Endothelial cell (in vitro differentiated cells): ENCODE results near the gene ALG9. TPM values are rescaled to one million over a fixed set of nuclear protein-coding genes. Genes with fewer than 3 reads are reported as not detected.

Experiments used
- DNase-seq: peaks from one replicate; pipeline ENCODE4 v3.0.0; 2021; ENCODE audit warnings: low spot score
- H3K27ac Mint-ChIP-seq: one replicate; pipeline ENCODE4 v1.8.0; 2021; ENCODE audit warnings: mixed read lengths, inconsistent platforms; ENCODE audit not compliant: unreplicated experiment
- H3K27me3 Mint-ChIP-seq: one replicate; pipeline ENCODE4 v1.8.0; 2021; ENCODE audit warnings: mild to moderate bottlenecking, moderate library complexity, mixed read lengths, inconsistent platforms; ENCODE audit not compliant: unreplicated experiment
- H3K36me3 Mint-ChIP-seq: one replicate; pipeline ENCODE4 v1.8.0; 2021; ENCODE audit warnings: mild to moderate bottlenecking, low read depth, mixed read lengths, inconsistent platforms; ENCODE audit not compliant: unreplicated experiment
- H3K4me1 Mint-ChIP-seq: one replicate; pipeline ENCODE4 v1.8.0; 2021; ENCODE audit warnings: mild to moderate bottlenecking, mixed read lengths, inconsistent platforms; ENCODE audit not compliant: unreplicated experiment
- H3K4me3 Mint-ChIP-seq: one replicate; pipeline ENCODE4 v1.8.0; 2021; ENCODE audit warnings: mild to moderate bottlenecking, mixed read lengths, inconsistent platforms; ENCODE audit not compliant: unreplicated experiment
- H3K9me3 Mint-ChIP-seq: one replicate; pipeline ENCODE4 v1.8.0; 2021; ENCODE audit warnings: mixed read lengths, inconsistent platforms; ENCODE audit not compliant: unreplicated experiment
- CTCF ChIP-seq: fragments of 200-600 bp; sonication (generic); IDR thresholded peaks from one replicate; pipeline ENCODE4 v1.5.0; 2021; ENCODE audit warnings: antibody characterized with exemption; ENCODE audit not compliant: unreplicated experiment
- total RNA-seq: library from RNA; stranded (reverse); fragmentation: NEBNext Ultra II Directional; extraction: Animal tissue kit (Norgen Biotek cat#: 25700); gene quantifications from one replicate; pipeline ENCODE4 v1.2.1, GENCODE V29; 2021; ENCODE audit not compliant: unreplicated experiment

Gene ALG9
- total RNA-seq, 1 donor from 2014 or later = 35.8 TPM

GRCh38 chr11:111764621-111765020 lies 106.8 kb downstream of the ALG9 start:
- Mint-ChIP-seq H3K27ac (no peak overlapping the region), H3K4me3 (peak overlapping the region; percentile 98), H3K4me1 (peaks cover 16% of the 10 kb centered on the region)

GRCh38 chr11:111762981-111763643 lies 108.3 kb downstream of the ALG9 start:
- H3K36me3 Mint-ChIP-seq = peaks cover 43% of the 10 kb centered on the region
- H3K9me3 Mint-ChIP-seq = no peaks in the 10 kb centered on the region
- H3K4me3 Mint-ChIP-seq = no peak overlapping the region
- H3K27ac Mint-ChIP-seq = no peak overlapping the region
- DNase-seq = no peak
- H3K4me1 Mint-ChIP-seq = peaks cover 16% of the 10 kb centered on the region
- peaks cover 8% of the 10 kb centered on the region for H3K27me3 Mint-ChIP-seq
- no peak for TF ChIP-seq CTCF

More at GRCh38 chr11:111764621-111765020, 106.8 kb downstream of the ALG9 start:
- Mint-ChIP-seq H3K27me3 (peaks cover 6% of the 10 kb centered on the region), H3K36me3 (peaks cover 36% of the 10 kb centered on the region), H3K9me3 (no peaks in the 10 kb centered on the region)
- DNase-seq = no peak
- no peak for TF ChIP-seq CTCF

GRCh38 chr11:111762526-111762925 lies 108.9 kb downstream of the ALG9 start:
- H3K9me3 Mint-ChIP-seq = no peaks in the 10 kb centered on the region
- H3K4me1 Mint-ChIP-seq = peaks cover 16% of the 10 kb centered on the region
- H3K4me3 Mint-ChIP-seq = no peak overlapping the region
- H3K27me3 Mint-ChIP-seq = peaks cover 8% of the 10 kb centered on the region
- TF ChIP-seq CTCF = no peak
- no peak for DNase-seq
- no peak overlapping the region for H3K27ac Mint-ChIP-seq
- H3K36me3 Mint-ChIP-seq = peaks cover 47% of the 10 kb centered on the region

- peaks cover 6% of the 10 kb centered on the region for H3K27me3 Mint-ChIP-seq
- DNase-seq = no peak
- H3K9me3 Mint-ChIP-seq = no peaks in the 10 kb centered on the region
- peaks cover 11% of the 10 kb centered on the region for H3K4me1 Mint-ChIP-seq
- no peak overlapping the region for H3K27ac Mint-ChIP-seq
- peaks cover 42% of the 10 kb centered on the region for H3K36me3 Mint-ChIP-seq
- no peak for TF ChIP-seq CTCF
- H3K4me3 Mint-ChIP-seq = no peak overlapping the region
These were observed 110.3 kb downstream of the ALG9 start for GRCh38 chr11:111761036-111761435.

- no peaks in the 10 kb centered on the region for H3K9me3 Mint-ChIP-seq
- DNase-seq = no peak
- H3K4me1 Mint-ChIP-seq = peaks cover 4% of the 10 kb centered on the region
- peaks cover 2% of the 10 kb centered on the region for H3K27me3 Mint-ChIP-seq
- TF ChIP-seq CTCF = no peak
- no peak overlapping the region for H3K27ac Mint-ChIP-seq
- H3K4me3 Mint-ChIP-seq = peak overlapping the region; percentile 37
- H3K36me3 Mint-ChIP-seq = peaks cover 37% of the 10 kb centered on the region
These were observed 111.5 kb downstream of the ALG9 start for GRCh38 chr11:111759778-111760407.
